OCI-LY7 (cell line): ENCODE measurements around the gene TSHZ2. TPM values are rescaled to one million over a fixed set of nuclear protein-coding genes. Genes with fewer than 3 reads are reported as not detected.

Source experiments
- BruUV-seq: library from RNA; stranded (reverse); fragments of 400-500 nt; replicated peaks from 2 replicates; lab custom pipeline; 2021; lab: Mats Ljungman, UMichigan
- CTCF ChIA-PET: fragments of 300-600 bp; sonication (Branson Sonifier 250); formaldehyde crosslinking; loops from one replicate; lab custom pipeline; 2022; ENCODE audit warnings: antibody characterized with exemption; ENCODE audit not compliant: unreplicated experiment; lab: Charles Lee
- POLR2A ChIA-PET: fragments of 300-600 bp; sonication (Branson Sonifier 250); formaldehyde crosslinking; loops from one replicate; lab custom pipeline; 2022; ENCODE audit warnings: antibody characterized with exemption; lab: Charles Lee
- DNase-seq: peaks from one replicate; pipeline ENCODE4 v3.0.0-alpha.2; 2015; ENCODE audit warnings: low spot score
- H2AFZ ChIP-seq: fragments of 200-600 bp; sonication (generic), shearing (Covaris generic); 2 replicates; pipeline ENCODE4 v1.6.1; 2014; ENCODE audit warnings: mild to moderate bottlenecking, antibody characterized with exemption, low read length, moderate library complexity
- H3K27ac ChIP-seq: fragments of 200-600 bp; sonication (generic); 2 replicates; pipeline ENCODE4 v1.5.1; 2014; ENCODE audit warnings: mixed run types, low read depth, mild to moderate bottlenecking, moderate library complexity, low read length, inconsistent platforms; ENCODE audit not compliant: poor library complexity, severe bottlenecking
- H3K36me3 ChIP-seq: fragments of 200-600 bp; sonication (generic); 2 replicates; pipeline ENCODE4 v1.6.1; 2014; ENCODE audit warnings: mild to moderate bottlenecking, antibody characterized with exemption, low read length, moderate library complexity, mixed read lengths; ENCODE audit not compliant: insufficient read depth
- H3K4me1 ChIP-seq: fragments of 200-600 bp; sonication (generic); 2 replicates; pipeline ENCODE4 v1.5.1; 2014; ENCODE audit warnings: mild to moderate bottlenecking, low read length; ENCODE audit not compliant: insufficient read depth, poor library complexity, severe bottlenecking
- H3K4me2 ChIP-seq: fragments of 200-600 bp; sonication (generic); 2 replicates; pipeline ENCODE4 v1.6.1; 2014; ENCODE audit warnings: mild to moderate bottlenecking, low read length
- H3K4me3 ChIP-seq: fragments of 200-600 bp; sonication (generic); 2 replicates; pipeline ENCODE4 v1.5.1; 2014; ENCODE audit warnings: mild to moderate bottlenecking, low read depth, low read length; ENCODE audit not compliant: poor library complexity, severe bottlenecking
- H3K79me2 ChIP-seq: fragments of 200-600 bp; sonication (generic); 2 replicates; pipeline ENCODE4 v1.6.1; 2016; ENCODE audit warnings: low read depth, mild to moderate bottlenecking, low read length, moderate library complexity, mixed read lengths; ENCODE audit not compliant: insufficient read depth
- H3K9me2 ChIP-seq: fragments of 200-600 bp; sonication (generic); 2 replicates; pipeline ENCODE4 v1.6.1; 2016; ENCODE audit warnings: mild to moderate bottlenecking, low read length, mixed read lengths; ENCODE audit not compliant: insufficient read depth
- H3K9me3 ChIP-seq: fragments of 200-600 bp; sonication (generic); 2 replicates; pipeline ENCODE4 v1.6.1; 2014; ENCODE audit warnings: mild to moderate bottlenecking, mixed run types, low read length, mixed read lengths
- H4K20me1 ChIP-seq: fragments of 200-600 bp; sonication (generic); 2 replicates; pipeline ENCODE4 v1.6.1; 2014; ENCODE audit warnings: mild to moderate bottlenecking, antibody characterized with exemption, low read length, moderate library complexity, mixed read lengths; ENCODE audit not compliant: insufficient read depth
- CTCF ChIP-seq: fragments of 200-600 bp; sonication (generic); conservative IDR thresholded peaks from 2 replicates; pipeline ENCODE4 v1.5.1; 2014; ENCODE audit warnings: mild to moderate bottlenecking, antibody characterized with exemption, low read length, moderate library complexity, mixed read lengths
- EZH2phosphoT487 ChIP-seq: fragments of 200-600 bp; sonication (generic); IDR thresholded peaks from 2 replicates; pipeline ENCODE4 v1.6.1; 2018; ENCODE audit warnings: low read depth, borderline replicate concordance, mild to moderate bottlenecking, mixed run types, antibody characterized with exemption, low read length, moderate library complexity, mixed read lengths
- intact Hi-C: fragments of 100-400 bp; cut with micrococcal nuclease; formaldehyde crosslinking; loops from one replicate; pipeline ENCODE4 v1.10.0; 2022; ENCODE audit not compliant: unreplicated experiment
- total RNA-seq, 2 experiments: library from RNA; depleted of rRNA in 1 of 2; stranded (reverse); fragments of >200 nt in 1 of 2; shearing (Covaris generic) in 1 of 2; gene quantifications; 2 replicates each; pipeline ENCODE4 v1.2.3, GENCODE V29; 2014 to 2022

TSHZ2 gene
- total RNA-seq, 2 experiments from 2014 or later, result not detected

GRCh38 chr20:53072923-53073579, 100.9 kb downstream of the TSHZ2 start:
- no peak overlapping the region for H2AFZ ChIP-seq
- H3K4me2 ChIP-seq, result no peak overlapping the region
- H3K36me3 ChIP-seq, result no peaks in the 10 kb centered on the region
- intact Hi-C loops, result no loop called here
- CTCF ChIA-PET, result no interaction called here
- H4K20me1 ChIP-seq, result no peaks in the 10 kb centered on the region
- H3K79me2 ChIP-seq, result no peaks in the 10 kb centered on the region
- H3K9me3 ChIP-seq, result no peaks in the 10 kb centered on the region
- H3K27ac ChIP-seq, result no peak overlapping the region
- no peak for DNase-seq
- POLR2A ChIA-PET, result no interaction called here
- no peaks in the 10 kb centered on the region; the same call in 1 of the 2 replicates for H3K9me2 ChIP-seq
- no TSS peak for BruUV-seq
- no peak overlapping the region for H3K4me3 ChIP-seq
- TF ChIP-seq CTCF (no peak), EZH2phosphoT487 (no peak)
- H3K4me1 ChIP-seq, result peaks cover 11% of the 10 kb centered on the region

GRCh38 chr20:53073636-53074415, 101.7 kb downstream of the TSHZ2 start:
- intact Hi-C loops, result no loop called here
- H3K27ac ChIP-seq, result no peak overlapping the region
- no peak overlapping the region for H3K4me2 ChIP-seq
- ChIA-PET POLR2A (interaction anchor here (1.0 kb wide), 1 partner anchor 36 kb away, joined by 3 read pairs; no protein-coding TSS in a partner anchor), CTCF (no interaction called here)
- H3K9me2 ChIP-seq, result no peaks in the 10 kb centered on the region; the same call in 1 of the 2 replicates
- no peaks in the 10 kb centered on the region for H3K36me3 ChIP-seq
- H3K4me3 ChIP-seq, result no peak overlapping the region
- no peak overlapping the region for H2AFZ ChIP-seq
- no peaks in the 10 kb centered on the region for H3K9me3 ChIP-seq
- no peaks in the 10 kb centered on the region for H4K20me1 ChIP-seq
- H3K4me1 ChIP-seq, result peaks cover 11% of the 10 kb centered on the region
- H3K79me2 ChIP-seq, result no peaks in the 10 kb centered on the region
- BruUV-seq, result no TSS peak
- no peak for DNase-seq
- TF ChIP-seq EZH2phosphoT487 (no peak), CTCF (no peak)
